H1 (cell line): ENCODE measurements around the gene LHPP. TPM values are rescaled to one million over a fixed set of nuclear protein-coding genes. Genes with fewer than 3 reads are reported as not detected.

ENCODE experiments used
- CTCF ChIA-PET: fragments of 300-600 bp; sonication (Branson Sonifier 250); formaldehyde crosslinking; loops from one replicate; lab custom pipeline; 2021; ENCODE audit not compliant: partially characterized antibody; lab: Charles Lee
- POLR2A ChIA-PET: fragments of 300-600 bp; sonication (Branson Sonifier 250); formaldehyde crosslinking; loops from one replicate; lab custom pipeline; 2021; ENCODE audit warnings: inconsistent platforms; ENCODE audit not compliant: partially characterized antibody; lab: Charles Lee
- DNase-seq, 2 experiments: peaks; one replicate each; pipeline versions ENCODE4 v3.0.0 to v3.0.0-alpha.2; 2010 to 2022; ENCODE audit warnings: low spot score in 2 of 2, low read depth in 1 of 2, mixed read lengths in 1 of 2
- FAIRE-seq: peaks from 2 replicates; lab custom pipeline; 2011; peaks lifted over from hg19 to GRCh38; lab: Jason Lieb, UNC
- H2AFZ ChIP-seq: 2 replicates; pipeline ENCODE4 v1.8.1; 2012; ENCODE audit warnings: low read length, inconsistent platforms
- H2AK5ac ChIP-seq: 2 replicates; pipeline ENCODE4 v1.6.1; 2013; ENCODE audit warnings: low read depth, low read length
- H2BK120ac ChIP-seq: replicated peaks from 2 replicates; pipeline ENCODE3; 2013; ENCODE audit warnings: low read depth, low read length, inconsistent platforms
- H2BK12ac ChIP-seq: 2 replicates; pipeline ENCODE4 v1.6.1; 2013; ENCODE audit warnings: low read depth, low read length
- H2BK15ac ChIP-seq: 2 replicates; pipeline ENCODE4 v1.6.1; 2013; ENCODE audit warnings: low read length
- H2BK20ac ChIP-seq: 2 replicates; pipeline ENCODE4 v1.6.1; 2013; ENCODE audit warnings: low read length
- H2BK5ac ChIP-seq: 2 replicates; pipeline ENCODE4 v1.6.1; 2013; ENCODE audit warnings: low read depth, low read length
- H3K14ac ChIP-seq: 2 replicates; pipeline ENCODE4 v1.6.1; 2013; ENCODE audit warnings: inconsistent platforms; ENCODE audit not compliant: insufficient read length
- H3K18ac ChIP-seq: 2 replicates; pipeline ENCODE4 v1.6.1; 2013; ENCODE audit warnings: low read length; ENCODE audit errors: extremely low read depth
- H3K23ac ChIP-seq: 2 replicates; pipeline ENCODE4 v1.6.1; 2013; ENCODE audit warnings: inconsistent platforms; ENCODE audit not compliant: insufficient read length
- H3K23me2 ChIP-seq: 2 replicates; pipeline ENCODE4 v1.6.1; 2013; ENCODE audit warnings: low read depth, low read length
- H3K27ac ChIP-seq: 2 replicates; pipeline ENCODE4 v1.6.1; 2011; ENCODE audit warnings: low read depth, low read length, inconsistent platforms
- H3K27me3 ChIP-seq, 4 experiments: replicated peaks in 1 of 4; 1 replicate in 1 of 4; 2 replicates in 3 of 4; pipeline versions ENCODE4 v1.6.1 to v1.8.1; 2011 to 2013; ENCODE audit warnings: low read length in 3 of 4, mild to moderate bottlenecking in 3 of 4, inconsistent platforms in 2 of 4, mixed read lengths in 2 of 4, moderate library complexity in 1 of 4; ENCODE audit not compliant: control insufficient read depth in 3 of 4, insufficient read depth in 3 of 4; ENCODE audit errors: extremely low read depth in 1 of 4
- H3K36me3 ChIP-seq, 4 experiments: 2 replicates each; pipeline versions ENCODE4 v1.6.1 to v1.8.1; 2011 to 2013; ENCODE audit warnings: mild to moderate bottlenecking in 4 of 4, low read length in 3 of 4, moderate library complexity in 2 of 4, control low read depth in 1 of 4, inconsistent platforms in 1 of 4; ENCODE audit not compliant: insufficient read depth in 4 of 4, control insufficient read depth in 2 of 4
- H3K4ac ChIP-seq: replicated peaks from 2 replicates; pipeline ENCODE3; 2013; ENCODE audit warnings: low read length, low read depth, mixed read lengths, inconsistent platforms; ENCODE audit not compliant: insufficient read length
- H3K4me1 ChIP-seq, 4 experiments: replicated peaks in 1 of 4; 1 replicate in 1 of 4; 2 replicates in 3 of 4; pipeline versions ENCODE4 v1.6.1 to v1.8.1; 2011 to 2013; ENCODE audit warnings: low read length in 3 of 4, inconsistent platforms in 2 of 4, mixed read lengths in 1 of 4; ENCODE audit not compliant: insufficient read depth in 4 of 4, control insufficient read depth in 3 of 4
- H3K4me2 ChIP-seq, 2 experiments: 2 replicates each; pipeline versions ENCODE4 v1.6.1 to v1.8.1; 2011 to 2013; ENCODE audit warnings: low read depth in 2 of 2, low read length in 2 of 2, control low read depth in 1 of 2, inconsistent platforms in 1 of 2, mild to moderate bottlenecking in 1 of 2; ENCODE audit not compliant: insufficient read depth in 1 of 2
- H3K4me3 ChIP-seq, 4 experiments: fragments of 200-600, 300-600 bp in 1 of 4; sonication (generic), shearing (Covaris generic), sonication (Bioruptor Twin) in 1 of 4; 2 replicates each; pipeline versions ENCODE4 v1.5.1 to v1.8.1; 2011 to 2016; ENCODE audit warnings: low read length in 4 of 4, low read depth in 3 of 4, control low read depth in 2 of 4, inconsistent platforms in 2 of 4, mild to moderate bottlenecking in 2 of 4, mixed read lengths in 1 of 4, moderate library complexity in 1 of 4; ENCODE audit not compliant: insufficient read depth in 2 of 4; ENCODE audit errors: extremely low read depth in 1 of 4
- H3K56ac ChIP-seq: replicated peaks from 2 replicates; pipeline ENCODE3; 2013; ENCODE audit warnings: low read depth, mild to moderate bottlenecking, mixed read lengths, low read length, inconsistent platforms; ENCODE audit not compliant: insufficient read length
- H3K79me1 ChIP-seq: 2 replicates; pipeline ENCODE4 v1.6.1; 2013; ENCODE audit warnings: low read depth, low read length, control low read depth
- H3K79me2 ChIP-seq, 2 experiments: 2 replicates each; pipeline versions ENCODE4 v1.6.1 to v1.8.1; 2012 to 2013; ENCODE audit warnings: low read length in 2 of 2, mild to moderate bottlenecking in 2 of 2, inconsistent platforms in 1 of 2; ENCODE audit not compliant: insufficient read depth in 2 of 2, control insufficient read depth in 1 of 2
- H3K9ac ChIP-seq, 4 experiments: replicated peaks in 1 of 4; 1 replicate in 1 of 4; 2 replicates in 3 of 4; pipeline versions ENCODE4 v1.6.1 to v1.8.1; 2011 to 2013; ENCODE audit warnings: low read depth in 3 of 4, low read length in 3 of 4, control low read depth in 2 of 4, mild to moderate bottlenecking in 2 of 4, moderate library complexity in 2 of 4, inconsistent platforms in 1 of 4; ENCODE audit errors: extremely low read depth in 1 of 4
- H3K9me3 ChIP-seq, 2 experiments: 2 replicates each; pipeline versions ENCODE4 v1.6.1 to v1.8.1; 2012 to 2013; ENCODE audit warnings: mild to moderate bottlenecking in 2 of 2, moderate library complexity in 2 of 2, control low read depth in 1 of 2, inconsistent platforms in 1 of 2, low read depth in 1 of 2, low read length in 1 of 2, mixed read lengths in 1 of 2; ENCODE audit not compliant: insufficient read depth in 2 of 2
- H4K20me1 ChIP-seq, 2 experiments: replicated peaks in 1 of 2; 2 replicates each; pipeline versions ENCODE3 to v1.8.1; 2011 to 2013; ENCODE audit warnings: inconsistent platforms in 2 of 2, low read length in 2 of 2, mild to moderate bottlenecking in 1 of 2; ENCODE audit not compliant: insufficient read depth in 2 of 2, control insufficient read depth in 1 of 2
- H4K5ac ChIP-seq: 2 replicates; pipeline ENCODE4 v1.6.1; 2013; ENCODE audit warnings: low read length, low read depth, mixed read lengths, inconsistent platforms; ENCODE audit not compliant: insufficient read length
- H4K8ac ChIP-seq: 2 replicates; pipeline ENCODE4 v1.8.0; 2013; ENCODE audit warnings: mild to moderate bottlenecking, moderate library complexity, low read length, inconsistent platforms; ENCODE audit not compliant: insufficient read depth; ENCODE audit errors: extremely low read depth
- H4K91ac ChIP-seq: replicated peaks from 2 replicates; pipeline ENCODE3; 2013; ENCODE audit warnings: low read length, mixed read lengths, inconsistent platforms; ENCODE audit not compliant: insufficient read length
- ASH2L ChIP-seq: fragments of 200-600, 300-600 bp; sonication (generic); IDR thresholded peaks from one replicate; pipeline ENCODE4 v1.7.1; 2017; ENCODE audit warnings: low read length
- CHD1 ChIP-seq: IDR thresholded peaks from 2 replicates; pipeline ENCODE4 v1.6.1; 2012; ENCODE audit warnings: low read depth, low read length, improper control_type of control experiment
- CTBP2 ChIP-seq: IDR thresholded peaks from 2 replicates; pipeline ENCODE4 v1.7.0; 2011; ENCODE audit warnings: borderline replicate concordance, mild to moderate bottlenecking, moderate library complexity, mixed read lengths, low read length; ENCODE audit not compliant: insufficient read depth, insufficient read length
- EGR1 ChIP-seq: IDR thresholded peaks from 2 replicates; pipeline ENCODE4 v1.6.1; 2011; ENCODE audit warnings: low read depth, low read length, borderline replicate concordance
- RBBP5 ChIP-seq: IDR thresholded peaks from 2 replicates; pipeline ENCODE4 v1.7.1; 2012; ENCODE audit warnings: low read depth, mild to moderate bottlenecking, inconsistent platforms, low read length, moderate library complexity, borderline replicate concordance
- SIN3A ChIP-seq, 2 experiments: IDR thresholded peaks in 1 of 2; conservative IDR thresholded peaks in 1 of 2; 2 replicates each; pipeline ENCODE4 v1.6.1; 2011 to 2012; ENCODE audit warnings: low read length in 2 of 2, improper control_type of control experiment in 1 of 2, low read depth in 1 of 2, mild to moderate bottlenecking in 1 of 2
- SP2 ChIP-seq: IDR thresholded peaks from 2 replicates; pipeline ENCODE4 v1.6.1; 2012; ENCODE audit warnings: mild to moderate bottlenecking, low read length, inconsistent platforms
- WGBS, 2 experiments: shearing (Covaris generic) in 1 of 2; methylation state at CpG; one replicate each; pipeline versions ENCODE4 v1.1.6 to v1.1.7; 2013 to 2015; ENCODE audit warnings: low lambda C conversion rate in 2 of 2, mixed read lengths in 2 of 2, inconsistent platforms in 1 of 2, low coverage in 1 of 2, missing lambda C conversion rate in 1 of 2; ENCODE audit not compliant: insufficient replicate concordance in 2 of 2, insufficient coverage in 1 of 2, insufficient read length in 1 of 2; ENCODE audit errors: extremely low coverage in 1 of 2, missing lambda C conversion rate in 1 of 2; 5-methylcytosine and 5-hydroxymethylcytosine counted together
- polyA plus RNA-seq, 7 experiments: library from polyadenylated mRNA; depleted of rRNA in 3 of 7; stranded (reverse) in 5 of 7; unstranded in 2 of 7; fragments of >200 nt in 5 of 7; fragments of 200-250 nt in 2 of 7; gene quantifications; 1 replicate in 5 of 7; 2 replicates in 1 of 7; 4 replicates in 1 of 7; pipeline versions ENCODE4 v1.2.1 to v1.2.3, GENCODE V29; 2011 to 2013; ENCODE audit warnings: missing spikeins in 2 of 7, mixed read lengths in 2 of 7
- total RNA-seq: library from RNA; stranded (reverse); fragmentation: NEBNext Ultra II Directional; extraction: Animal tissue kit (Norgen Biotek cat#: 25700); gene quantifications from 2 replicates; pipeline ENCODE4 v1.2.1, GENCODE V29; 2021
- TF ChIP-seq, protein P1 (sequence below), 3 experiments: IDR thresholded peaks; 1 replicate in 2 of 3; 2 replicates in 1 of 3; pipeline versions ENCODE4 v1.5.1 to v1.6.1; 2011; ENCODE audit warnings: low read length in 3 of 3, mild to moderate bottlenecking in 3 of 3, inconsistent platforms in 2 of 3, low read depth in 1 of 3, moderate library complexity in 1 of 3; ENCODE audit not compliant: insufficient read depth in 1 of 3; ENCODE audit errors: control extremely low read depth in 1 of 3

LHPP gene
- total and polyA plus RNA-seq, 2 of the 8 experiments (the other 6 are each of a cell fraction or from before 2014, with no cell fraction given) = 26.0 to 45.0 TPM

GRCh38 chr10:124645467-124646095 is 184.0 kb downstream of the LHPP start:
- Histone ChIP-seq H3K56ac (no peak overlapping the region), H3K27me3 (no peaks in the 10 kb centered on the region), H2BK120ac (no peak overlapping the region), H4K5ac (no peak overlapping the region), H3K79me2 (no peaks in the 10 kb centered on the region), H3K79me1 (no peaks in the 10 kb centered on the region; the same call in 1 of the 2 replicates), H3K4me1 (peaks cover 0 to 12% (median 6%) of the 10 kb centered on the region in 4 experiments; a peak in 6 of 7 replicates), H3K4me3 (no peak overlapping the region), H3K23me2 (no peaks in the 10 kb centered on the region), H2BK5ac (no peak overlapping the region; the same call in 1 of the 2 replicates), H2BK12ac (0 out of 2 replicates have a peak overlapping the region, but pooled peaks have one; percentile 39), H3K9ac (no peak overlapping the region), H3K36me3 (no peaks in the 10 kb centered on the region), H4K20me1 (peaks cover 1 to 5% of the 10 kb centered on the region in 2 experiments), H3K9me3 (no peaks in the 10 kb centered on the region), H2BK15ac (no peak overlapping the region), H3K23ac (no peak overlapping the region), H4K91ac (no peak overlapping the region), H3K27ac (no peak overlapping the region), H2AK5ac (0 out of 2 replicates have a peak overlapping the region, but pooled peaks have one; percentile 55), H3K4me2 (no peak overlapping the region), H3K4ac (no peak overlapping the region), H3K14ac (no peak overlapping the region), H2AFZ (no peak overlapping the region), H2BK20ac (no peak overlapping the region), H4K8ac (peak overlapping the region; percentile 40; the same call in 1 of the 2 replicates), H3K18ac (no peak overlapping the region)
- CTCF ChIA-PET = interaction anchor here (0.7 to 5.5 kb wide), 20 partner anchors 9 to 132 kb away, joined by 3 to 37 read pairs (median 4); no protein-coding TSS in a partner anchor
- 85% methylated on average over 13 of the region's 13 CpGs; no CpG with 5 or more reads in 1 of the 2 experiments for WGBS, 2 experiments
- FAIRE-seq = no peak
- POLR2A ChIA-PET = interaction anchor here (0.8 kb wide), 1 partner anchor 96 kb away, joined by 3 read pairs; no protein-coding TSS in a partner anchor
- no peak for DNase-seq
- TF ChIP-seq, protein P1, sequence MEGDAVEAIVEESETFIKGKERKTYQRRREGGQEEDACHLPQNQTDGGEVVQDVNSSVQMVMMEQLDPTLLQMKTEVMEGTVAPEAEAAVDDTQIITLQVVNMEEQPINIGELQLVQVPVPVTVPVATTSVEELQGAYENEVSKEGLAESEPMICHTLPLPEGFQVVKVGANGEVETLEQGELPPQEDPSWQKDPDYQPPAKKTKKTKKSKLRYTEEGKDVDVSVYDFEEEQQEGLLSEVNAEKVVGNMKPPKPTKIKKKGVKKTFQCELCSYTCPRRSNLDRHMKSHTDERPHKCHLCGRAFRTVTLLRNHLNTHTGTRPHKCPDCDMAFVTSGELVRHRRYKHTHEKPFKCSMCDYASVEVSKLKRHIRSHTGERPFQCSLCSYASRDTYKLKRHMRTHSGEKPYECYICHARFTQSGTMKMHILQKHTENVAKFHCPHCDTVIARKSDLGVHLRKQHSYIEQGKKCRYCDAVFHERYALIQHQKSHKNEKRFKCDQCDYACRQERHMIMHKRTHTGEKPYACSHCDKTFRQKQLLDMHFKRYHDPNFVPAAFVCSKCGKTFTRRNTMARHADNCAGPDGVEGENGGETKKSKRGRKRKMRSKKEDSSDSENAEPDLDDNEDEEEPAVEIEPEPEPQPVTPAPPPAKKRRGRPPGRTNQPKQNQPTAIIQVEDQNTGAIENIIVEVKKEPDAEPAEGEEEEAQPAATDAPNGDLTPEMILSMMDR (IDR thresholded peaks at IDR 0.05; ENCODE audit: control extremely low read depth in 1 of 3, insufficient read depth in 1 of 3, low read depth in 1 of 3, low read length in 3 of 3) = no peak
- no peak for TF ChIP-seq ASH2L
- TF ChIP-seq RBBP5 = no peak
- no peak for TF ChIP-seq SP2
- TF ChIP-seq CHD1 = no peak
- no peak for TF ChIP-seq SIN3A (conservative IDR thresholded peaks at IDR 0.05 in 1 of 2, IDR thresholded peaks at IDR 0.05 in 1 of 2; ENCODE audit: low read depth in 1 of 2, low read length in 2 of 2)
- no peak for TF ChIP-seq CTBP2
- TF ChIP-seq EGR1 = no peak
